ELF-1 (cell line): ENCODE results near the gene MRC1.
"Not testable (repeated sequence)": the region's sequence is repeated elsewhere in the genome, so short reads cannot be mapped to it uniquely, and the experiment has no call there.

Experiments
- DNase-seq: peaks from one replicate; pipeline ENCODE4 v3.0.0-alpha.2; 2016; ENCODE audit warnings: low read depth, low spot score

The MRC1 gene

GRCh38 chr10:17905491-17905890, 96.3 kb downstream of the MRC1 start:
- DNase-seq = no peak

GRCh38 chr10:17906002-17906401, 96.9 kb downstream of the MRC1 start:
- no peak for DNase-seq

- DNase-seq = no peak
Measured at GRCh38 chr10:17907641-17908040, 98.5 kb downstream of the MRC1 start.

GRCh38 chr10:17910125-17910789, 101.1 kb downstream of the MRC1 start:
- DNase-seq = peak; percentile 12

- no peak for DNase-seq
Measured at GRCh38 chr10:17912754-17913153, 103.6 kb downstream of the MRC1 start.

GRCh38 chr10:17913604-17914003, 104.5 kb downstream of the MRC1 start:
- no peak for DNase-seq

GRCh38 chr10:17914169-17915045, 105.3 kb downstream of the MRC1 start:
- no peak for DNase-seq

GRCh38 chr10:17915181-17915580, 106.0 kb downstream of the MRC1 start:
- DNase-seq = no peak

- no peak for DNase-seq
Measured at GRCh38 chr10:17918187-17918903, 109.2 kb downstream of the MRC1 start.

- no peak for DNase-seq
Measured at GRCh38 chr10:17921378-17921777, 112.2 kb downstream of the MRC1 start.

GRCh38 chr10:17923728-17924127, 114.6 kb downstream of the MRC1 start:
- DNase-seq = no peak

- no peak for DNase-seq
Measured at GRCh38 chr10:17943033-17943745, 134.0 kb downstream of the MRC1 start.

GRCh38 chr10:17950269-17950668, 141.1 kb downstream of the MRC1 start:
- DNase-seq = not testable (repeated sequence)

- no peak for DNase-seq
Measured at GRCh38 chr10:17950726-17951125, 141.6 kb downstream of the MRC1 start.

- no peak for DNase-seq
Measured at GRCh38 chr10:17951868-17952371, 142.8 kb downstream of the MRC1 start, which contains the start of gene SLC39A12. Gene SLC39A12, plus strand, starts transcription at chr10:17951918. Its CDS starts 1,359 bp downstream, at chr10:17953277.

- DNase-seq = not testable (repeated sequence)
Measured at GRCh38 chr10:17954372-17954771, 145.2 kb downstream of the MRC1 start.

- no peak for DNase-seq
Measured at GRCh38 chr10:17954861-17955260, 145.7 kb downstream of the MRC1 start.

- no peak for DNase-seq
Measured at GRCh38 chr10:17958049-17958448, 148.9 kb downstream of the MRC1 start.

GRCh38 chr10:17959870-17960269, 150.7 kb downstream of the MRC1 start:
- DNase-seq = no peak
